Measurements from ENCODE around the gene RETREG3.
"Not testable (repeated sequence)": the region's sequence is repeated elsewhere in the genome, so short reads cannot be mapped to it uniquely, and the experiment has no call there.

The RETREG3 gene

DNA sequence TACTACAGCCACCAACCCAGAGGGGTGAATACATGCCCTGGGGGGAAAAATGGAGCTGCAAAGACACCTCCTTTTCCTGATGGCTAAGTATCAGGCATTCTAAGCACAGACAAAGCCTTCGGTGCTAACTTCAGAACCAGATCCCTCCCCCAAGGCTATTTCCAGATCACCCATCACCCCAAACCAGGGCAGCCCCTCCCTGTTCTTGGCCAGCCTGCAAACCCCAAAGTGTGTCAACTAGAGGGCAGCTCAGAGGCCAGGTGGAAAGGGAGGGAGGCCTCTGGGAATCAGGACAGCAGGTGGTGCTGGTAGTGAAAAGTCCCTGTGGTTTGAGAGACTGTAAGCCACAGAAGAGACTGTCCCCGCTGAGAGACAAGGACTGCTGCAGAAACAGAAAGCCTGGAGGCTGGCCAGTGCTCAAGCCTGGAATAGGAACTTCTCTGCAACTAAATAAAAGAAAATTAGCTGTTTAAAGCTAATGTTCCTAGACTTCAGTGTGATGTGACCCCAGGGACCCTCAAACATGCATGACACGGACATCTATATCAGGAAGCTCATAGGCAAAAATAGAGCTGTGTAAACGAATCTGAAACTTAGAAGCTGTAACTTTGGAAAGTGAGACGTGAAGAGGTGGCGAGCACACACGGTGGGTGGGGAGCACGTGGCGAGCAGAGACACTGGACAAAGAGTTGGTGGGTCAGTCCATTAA, 9.4 kb upstream of the RETREG3 start:
- H3K27ac ChIP-seq = peak overlapping the region in 7 of 11 experiments; percentile 4 to 63 (median 53); a peak in 12 of 22 replicates
- H3K27me3 ChIP-seq = no peaks in the 10 kb centered on the region
- H3K4me2 ChIP-seq = peak overlapping the region; percentile 19 to 89 (median 73)
- H4K20me1 ChIP-seq = no peaks in the 10 kb centered on the region; a peak in 2 of 22 replicates
- TF ChIP-seq Cebpa-rat (IDR thresholded peaks at IDR 0.05) = no peak
- H3K4me1 ChIP-seq = peaks cover 15 to 47% (median 45%) of the 10 kb centered on the region in 10 experiments
- H3K4me3 ChIP-seq = peak overlapping the region in 3 of 10 experiments; percentile 16 to 30 (median 19); a peak in 5 of 20 replicates
- peaks cover 24 to 28% (median 25%) of the 10 kb centered on the region in 11 experiments for H3K36me3 ChIP-seq
- no peaks in the 10 kb centered on the region for H3K9me3 ChIP-seq (replicated peaks in 1 of 11)
- H3K9ac ChIP-seq = peak overlapping the region in 8 of 11 experiments; percentile 6 to 56 (median 46); a peak in 14 of 22 replicates

DNA sequence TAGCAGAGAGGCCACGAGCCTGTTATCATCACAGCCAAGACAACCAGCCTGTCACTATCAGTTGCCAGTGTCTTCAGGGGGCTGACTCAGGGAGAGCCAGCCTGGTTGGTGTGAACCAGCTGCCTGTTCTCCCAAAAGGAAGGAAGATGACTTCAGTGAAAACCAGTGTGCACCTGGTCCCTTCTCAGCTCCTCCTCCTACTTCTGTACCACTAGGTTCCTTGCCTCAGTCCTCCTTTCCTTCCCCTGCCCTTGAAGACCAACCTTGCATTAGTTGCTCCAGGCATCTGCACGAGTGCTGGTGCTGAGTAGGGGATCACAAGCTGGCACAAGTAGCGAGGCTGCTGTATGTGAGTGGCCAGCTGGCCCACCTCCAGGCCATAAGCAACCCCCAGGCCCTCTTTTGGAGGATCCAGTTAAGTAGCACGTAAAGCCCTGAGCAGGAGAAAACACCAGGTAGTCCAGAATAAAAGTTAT, 8.8 kb upstream of the RETREG3 start:
- no peak for TF ChIP-seq Cebpa-rat (IDR thresholded peaks at IDR 0.05)
- no peaks in the 10 kb centered on the region for H3K9me3 ChIP-seq (replicated peaks in 1 of 11)
- H3K27me3 ChIP-seq = no peaks in the 10 kb centered on the region
- H3K36me3 ChIP-seq = peaks cover 30 to 34% (median 31%) of the 10 kb centered on the region in 11 experiments
- H3K27ac ChIP-seq = peak overlapping the region in 6 of 11 experiments; percentile 14 to 63 (median 53); a peak in 12 of 22 replicates
- H4K20me1 ChIP-seq = no peaks in the 10 kb centered on the region; a peak in 2 of 22 replicates
- H3K4me1 ChIP-seq = peaks cover 15 to 47% (median 45%) of the 10 kb centered on the region in 10 experiments
- peak overlapping the region in 7 of 11 experiments; percentile 1 to 56 (median 47); a peak in 14 of 22 replicates for H3K9ac ChIP-seq
- peak overlapping the region; percentile 19 to 89 (median 73) for H3K4me2 ChIP-seq
- H3K4me3 ChIP-seq = peak overlapping the region in 3 of 10 experiments; percentile 16 to 30 (median 19); a peak in 5 of 20 replicates

DNA sequence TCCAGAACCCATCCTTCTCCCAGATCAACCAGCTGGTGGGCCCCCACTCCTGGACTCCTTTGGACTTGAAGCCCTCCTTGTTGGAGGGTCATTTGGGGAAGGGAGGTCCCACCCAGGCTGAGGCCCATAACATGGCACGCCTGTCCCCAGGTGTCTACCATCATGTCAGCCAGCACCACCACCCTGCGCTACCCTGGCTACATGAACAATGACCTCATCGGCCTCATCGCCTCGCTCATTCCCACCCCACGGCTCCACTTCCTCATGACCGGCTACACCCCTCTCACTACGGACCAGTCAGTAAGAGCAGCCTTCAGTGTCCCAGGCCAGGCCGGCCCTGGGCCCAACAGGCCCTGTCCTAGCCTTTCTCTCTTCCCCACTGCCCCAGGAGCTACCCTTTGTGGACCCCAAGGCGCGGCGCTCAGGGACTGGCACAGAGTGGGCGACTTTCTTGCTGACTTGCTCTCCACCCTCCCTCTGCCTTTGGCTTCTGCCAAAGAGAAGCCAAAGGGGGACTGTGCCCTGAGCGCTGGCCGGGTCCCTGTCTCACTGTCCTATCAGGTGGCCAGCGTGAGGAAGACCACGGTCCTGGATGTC, 4.6 kb upstream of the RETREG3 start:
- TF ChIP-seq Cebpa-rat (IDR thresholded peaks at IDR 0.05) = no peak
- H3K9ac ChIP-seq = no peak overlapping the region
- no peaks in the 10 kb centered on the region for H3K9me3 ChIP-seq (replicated peaks in 1 of 11)
- H3K4me1 ChIP-seq = peaks cover 20 to 37% (median 32%) of the 10 kb centered on the region in 10 experiments
- no peak overlapping the region for H3K4me3 ChIP-seq
- H3K27ac ChIP-seq = no peak overlapping the region
- no peak overlapping the region for H3K4me2 ChIP-seq
- H3K36me3 ChIP-seq = peaks cover 41 to 56% (median 48%) of the 10 kb centered on the region in 11 experiments
- H3K27me3 ChIP-seq = no peaks in the 10 kb centered on the region
- peaks cover 0 to 3% (median 0%) of the 10 kb centered on the region in 11 experiments; a peak in 3 of 22 replicates for H4K20me1 ChIP-seq

DNA sequence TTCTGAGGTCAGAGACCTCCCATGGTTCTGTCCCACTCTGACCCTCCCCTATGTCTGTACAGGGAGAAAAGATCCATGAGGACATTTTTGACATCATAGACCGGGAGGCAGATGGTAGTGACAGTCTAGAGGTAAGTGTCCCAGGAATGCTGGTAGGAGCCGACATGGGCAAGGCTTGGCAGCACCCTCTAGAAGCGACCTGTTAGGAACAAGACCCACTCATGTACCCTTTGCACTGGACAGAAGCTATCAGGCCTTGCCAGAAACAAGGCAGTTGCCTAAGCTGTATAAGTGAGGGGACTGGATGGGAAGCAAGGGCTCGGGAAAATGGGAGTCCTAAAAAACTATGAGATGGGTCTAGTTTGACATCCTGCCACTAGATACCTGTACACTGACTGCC, 2.8 kb upstream of the RETREG3 start:
- Histone ChIP-seq H3K9me3 (replicated peaks in 1 of 11) (no peaks in the 10 kb centered on the region), H3K27me3 (no peaks in the 10 kb centered on the region), H3K9ac (no peak overlapping the region), H3K4me2 (no peak overlapping the region), H3K36me3 (peaks cover 41 to 56% (median 48%) of the 10 kb centered on the region in 11 experiments), H3K4me1 (peaks cover 17 to 33% (median 27%) of the 10 kb centered on the region in 10 experiments), H3K4me3 (no peak overlapping the region), H3K27ac (no peak overlapping the region), H4K20me1 (peaks cover 1 to 19% (median 13%) of the 10 kb centered on the region in 11 experiments; a peak in 13 of 22 replicates)
- TF ChIP-seq Cebpa-rat (IDR thresholded peaks at IDR 0.05) = no peak

DNA sequence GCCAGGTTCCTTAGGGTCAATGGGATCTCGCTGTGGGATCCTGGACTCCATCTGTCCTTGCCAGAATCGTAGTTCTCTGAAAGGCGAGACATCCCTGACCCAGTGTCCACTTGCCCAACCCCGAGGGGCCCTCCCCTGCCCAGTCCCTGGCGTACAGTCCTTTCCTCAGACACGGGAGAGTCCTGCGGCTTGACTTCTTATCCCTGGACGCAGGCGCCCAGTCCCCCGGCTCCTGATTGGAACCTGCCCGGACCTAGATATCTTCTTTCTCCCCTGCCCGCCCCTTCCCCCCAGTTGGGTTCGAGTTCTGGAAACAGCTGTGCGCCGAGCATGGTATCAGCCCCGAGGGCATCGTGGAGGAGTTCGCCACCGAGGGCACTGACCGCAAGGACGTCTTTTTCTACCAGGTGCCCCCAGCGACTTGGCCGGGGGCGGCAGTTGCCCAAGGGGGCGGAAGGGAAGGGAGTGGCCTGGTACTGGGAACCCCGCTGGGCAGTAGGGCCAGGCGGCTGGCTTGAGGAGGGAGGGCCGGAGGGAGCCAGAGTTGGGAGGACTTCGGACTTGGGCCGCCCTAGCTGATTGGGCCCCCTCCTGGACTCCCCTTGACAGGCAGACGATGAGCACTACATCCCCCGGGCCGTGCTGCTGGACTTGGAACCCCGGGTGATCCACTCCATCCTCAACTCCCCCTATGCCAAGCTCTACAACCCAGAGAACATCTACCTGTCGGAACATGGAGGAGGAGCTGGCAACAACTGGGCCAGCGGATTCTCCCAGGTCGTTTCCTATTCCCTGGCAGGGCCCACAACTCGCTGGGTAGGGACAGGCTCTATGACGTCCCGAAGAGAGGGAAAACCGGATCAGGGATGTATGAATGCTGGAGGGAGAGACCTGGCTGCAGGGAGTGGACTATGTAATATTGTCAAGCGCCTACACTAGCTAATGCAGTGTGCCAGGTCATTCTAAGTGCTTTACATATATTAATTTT, 934 bp upstream of the RETREG3 start:
- peak overlapping the region; percentile 13 to 90 (median 83); a peak in 20 of 22 replicates for H3K27ac ChIP-seq

DNA sequence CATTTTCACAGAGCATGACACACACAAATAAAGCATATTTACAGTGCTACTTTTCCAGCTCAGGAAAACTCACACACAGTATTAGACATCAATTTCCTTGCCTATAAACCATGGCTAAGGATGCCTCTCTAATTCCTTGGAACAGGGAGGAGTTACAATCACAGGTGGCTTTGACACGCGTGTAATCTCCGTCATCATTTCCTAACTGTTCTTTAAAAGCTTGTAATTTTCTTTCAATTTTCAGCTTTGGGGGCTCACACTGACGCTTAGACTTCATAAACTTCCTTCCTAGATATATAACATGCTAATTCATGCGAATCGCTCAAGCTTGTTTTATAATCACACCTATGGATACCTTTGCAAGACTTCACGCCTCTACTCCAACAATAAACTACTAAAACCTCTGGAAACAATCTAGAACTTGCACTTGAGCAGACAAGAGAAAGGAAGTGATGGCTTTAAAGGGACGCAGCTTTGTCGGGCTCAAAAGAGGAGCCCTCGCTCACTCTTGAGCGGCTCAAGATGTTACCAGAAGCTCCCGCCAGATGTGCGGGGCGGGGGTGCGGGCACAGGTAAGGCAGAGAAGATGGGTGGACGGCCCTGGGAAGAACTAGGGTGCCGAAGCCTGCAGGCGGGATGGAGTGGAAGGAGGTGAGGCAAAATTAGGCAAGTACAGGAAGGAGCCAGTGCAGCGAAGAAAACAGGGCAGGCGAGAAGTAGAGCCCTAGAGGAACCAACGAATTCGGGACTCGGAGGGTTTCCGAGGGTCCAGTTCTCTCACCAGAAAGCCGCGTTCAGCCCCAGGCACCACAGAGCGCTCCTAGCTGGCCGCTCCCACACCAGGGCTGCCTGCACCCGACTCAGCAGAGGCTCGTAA, 631 bp downstream of the RETREG3 start:
- H3K4me3 ChIP-seq = peak overlapping the region; percentile 79 to 96 (median 86)
- H3K27me3 ChIP-seq = no peaks in the 10 kb centered on the region
- H3K27ac ChIP-seq = peak overlapping the region; percentile 80 to 94 (median 87)
- H4K20me1 ChIP-seq = peaks cover 27 to 50% (median 43%) of the 10 kb centered on the region in 11 experiments; a peak in 18 of 22 replicates
- peaks cover 30 to 49% (median 41%) of the 10 kb centered on the region in 10 experiments for H3K4me1 ChIP-seq
- TF ChIP-seq Cebpa-rat (IDR thresholded peaks at IDR 0.05) = no peak
- peak overlapping the region; percentile 78 to 94 (median 88) for H3K4me2 ChIP-seq
- H3K9ac ChIP-seq = peak overlapping the region; percentile 84 to 95 (median 90)
- H3K36me3 ChIP-seq = peaks cover 16 to 43% (median 28%) of the 10 kb centered on the region in 11 experiments
- no peaks in the 10 kb centered on the region for H3K9me3 ChIP-seq (replicated peaks in 1 of 11)

More for the DNA sequence above, 934 bp upstream of the RETREG3 start:
- not testable (repeated sequence) for H3K27me3 ChIP-seq; H3K9me3 ChIP-seq (replicated peaks in 1 of 11)
- H3K36me3 ChIP-seq = peaks cover 31 to 45% (median 38%) of the 10 kb centered on the region in 11 experiments
- peaks cover 30 to 44% (median 39%) of the 10 kb centered on the region in 10 experiments for H3K4me1 ChIP-seq
- H3K9ac ChIP-seq = peak overlapping the region; percentile 78 to 94 (median 88)
- H3K4me2 ChIP-seq = peak overlapping the region; percentile 87 to 96 (median 92)
- peak overlapping the region; percentile 79 to 96 (median 86) for H3K4me3 ChIP-seq
- H4K20me1 ChIP-seq = peaks cover 18 to 38% (median 32%) of the 10 kb centered on the region in 11 experiments; a peak in 16 of 22 replicates

DNA sequence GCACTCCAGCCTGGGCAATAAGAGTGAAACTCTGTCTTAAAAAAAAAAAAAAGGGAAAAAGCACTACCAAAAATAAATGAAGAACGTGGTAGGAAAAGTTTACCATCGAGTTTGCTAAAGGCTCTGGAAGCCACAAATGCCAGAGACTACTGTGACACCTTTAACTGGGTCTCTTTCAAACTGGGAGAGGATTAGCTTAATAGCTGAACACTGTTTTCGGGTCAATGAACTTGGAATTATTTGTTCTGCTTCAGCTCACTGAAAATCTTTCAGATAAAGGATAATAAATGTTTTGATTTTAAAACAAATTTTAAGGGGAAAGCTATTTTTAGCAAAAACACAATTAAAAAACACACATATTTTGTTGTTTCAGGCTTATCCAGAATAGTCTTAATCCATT, 1.4 kb downstream of the RETREG3 start:
- no peaks in the 10 kb centered on the region for H3K27me3 ChIP-seq
- H3K9ac ChIP-seq = peak overlapping the region; percentile 84 to 95 (median 90); a peak in 21 of 22 replicates
- peaks cover 9 to 36% (median 22%) of the 10 kb centered on the region in 11 experiments for H3K36me3 ChIP-seq
- H3K9me3 ChIP-seq (replicated peaks in 1 of 11) = no peaks in the 10 kb centered on the region
- H4K20me1 ChIP-seq = peaks cover 28 to 58% (median 49%) of the 10 kb centered on the region in 11 experiments; a peak in 18 of 22 replicates
- H3K4me2 ChIP-seq = peak overlapping the region; percentile 78 to 94 (median 88)
- H3K4me1 ChIP-seq = peaks cover 30 to 53% (median 47%) of the 10 kb centered on the region in 10 experiments
- no peak for TF ChIP-seq Cebpa-rat (IDR thresholded peaks at IDR 0.05)
- peak overlapping the region in 5 of 11 experiments; percentile 80 to 90 (median 87); a peak in 5 of 22 replicates for H3K27ac ChIP-seq
- peak overlapping the region; percentile 79 to 96 (median 86) for H3K4me3 ChIP-seq
